ENCODE measurements around the gene FAF1. TPM values are rescaled to one million over a fixed set of nuclear protein-coding genes. Genes with fewer than 3 reads are reported as not detected.
A peak's percentile ranks its signal among the peaks of the same experiment; 100 is the strongest.

Gene FAF1
- total and polyA plus RNA-seq, 9 of the 15 experiments (the other 6 are each of a cell fraction or from before 2014, with no cell fraction given): 48.7 to 225 (median 118) TPM

DNA sequence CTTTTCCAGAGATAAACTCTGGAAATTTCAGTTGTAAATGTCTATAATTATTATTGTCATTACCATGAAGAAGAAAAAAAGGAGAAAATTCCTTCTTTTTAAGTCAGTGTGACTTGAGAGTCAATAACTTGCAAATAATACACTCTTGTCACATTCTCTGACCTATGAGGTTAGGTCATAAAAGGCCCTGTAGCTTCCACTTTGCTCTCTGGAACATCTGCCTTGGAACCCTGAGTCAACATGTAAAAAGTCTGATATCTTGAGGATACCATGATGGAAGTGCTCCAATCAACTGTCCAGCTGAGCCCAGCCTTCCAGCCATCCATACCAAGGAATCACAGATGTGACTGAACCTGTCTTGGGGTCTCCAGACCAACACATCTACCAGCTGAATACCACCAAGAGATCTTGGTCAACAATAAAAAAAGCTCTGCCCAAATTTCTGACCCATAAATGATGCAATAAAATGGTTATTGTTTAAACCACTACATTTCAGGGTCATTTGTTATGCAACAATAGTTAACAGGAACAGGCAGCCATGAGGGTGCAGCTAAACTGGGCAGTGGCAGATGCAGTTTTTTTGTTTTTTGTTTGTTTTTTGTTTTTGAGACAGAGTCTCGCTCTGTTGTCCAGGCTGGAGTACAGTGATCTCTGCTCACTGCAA, 547.1 kb downstream of the FAF1 start (continued):
- TF ChIP-seq, protein P1, sequence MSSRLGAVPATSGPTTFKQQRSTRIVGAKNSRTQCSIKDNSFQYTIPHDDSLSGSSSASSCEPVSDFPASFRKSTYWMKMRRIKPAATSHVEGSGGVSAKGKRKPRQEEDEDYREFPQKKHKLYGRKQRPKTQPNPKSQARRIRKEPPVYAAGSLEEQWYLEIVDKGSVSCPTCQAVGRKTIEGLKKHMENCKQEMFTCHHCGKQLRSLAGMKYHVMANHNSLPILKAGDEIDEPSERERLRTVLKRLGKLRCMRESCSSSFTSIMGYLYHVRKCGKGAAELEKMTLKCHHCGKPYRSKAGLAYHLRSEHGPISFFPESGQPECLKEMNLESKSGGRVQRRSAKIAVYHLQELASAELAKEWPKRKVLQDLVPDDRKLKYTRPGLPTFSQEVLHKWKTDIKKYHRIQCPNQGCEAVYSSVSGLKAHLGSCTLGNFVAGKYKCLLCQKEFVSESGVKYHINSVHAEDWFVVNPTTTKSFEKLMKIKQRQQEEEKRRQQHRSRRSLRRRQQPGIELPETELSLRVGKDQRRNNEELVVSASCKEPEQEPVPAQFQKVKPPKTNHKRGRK (tag; IDR thresholded peaks at IDR 0.05): no peak

DNA sequence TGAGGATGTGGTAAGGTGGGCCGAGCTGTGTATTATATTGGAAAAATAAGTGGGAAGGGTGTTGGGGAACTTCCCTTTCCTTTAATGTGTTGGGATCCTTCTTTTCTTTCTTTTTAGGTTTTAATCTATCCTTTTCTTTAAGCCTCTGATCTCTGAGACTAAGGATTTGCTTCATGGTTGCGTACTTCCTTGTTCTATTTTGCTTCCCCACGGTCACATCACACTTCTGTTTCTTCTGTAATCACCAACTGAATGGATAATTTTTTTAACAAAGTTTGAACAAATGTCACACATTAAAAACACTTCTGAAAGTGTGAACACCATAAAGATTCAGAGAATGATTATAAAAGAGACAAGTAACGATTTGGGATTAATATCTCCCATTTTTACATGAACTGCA, 554.3 kb downstream of the FAF1 start:
- no peaks in the 10 kb centered on the region for H3K36me3 ChIP-seq (ENCODE audit: control insufficient read depth, insufficient read depth, low read length)
- H4K20me1 ChIP-seq (replicated peaks; ENCODE audit: control insufficient read depth, insufficient read depth, low read length): no peaks in the 10 kb centered on the region
- no peak overlapping the region for H3K9ac ChIP-seq (ENCODE audit: insufficient read depth in 1 of 2, low read depth in 2 of 2, low read length in 2 of 2)
- H2AFZ ChIP-seq (ENCODE audit: low read depth, low read length): no peak overlapping the region
- WGBS (ENCODE audit: insufficient coverage, low coverage, missing lambda C conversion rate): 3% methylated on average over 4 of the region's 4 CpGs
- no peaks in the 10 kb centered on the region for H3K9me3 ChIP-seq (replicated peaks; ENCODE audit: control insufficient read depth, insufficient read depth, low read depth, low read length)
- DNase-seq (ENCODE audit: extremely low read depth in 1 of 4, low spot score in 3 of 4): no peak
- no peak overlapping the region for H3K27ac ChIP-seq (ENCODE audit: extremely low read depth, low read depth, low read length)
- no peak for ATAC-seq
- TF ChIP-seq ZNF41 (CRISPR knock-in tag; conservative IDR thresholded peaks at IDR 0.05) (peak; percentile 91), RBM22 (IDR thresholded peaks at IDR 0.05; ENCODE audit: low read depth, low read length, poor library complexity, severe bottlenecking) (no peak), TFAM (CRISPR knock-in tag; conservative IDR thresholded peaks at IDR 0.05) (no peak), ZNF316 (IDR thresholded peaks at IDR 0.05) (no peak), NFYB (IDR thresholded peaks at IDR 0.05; ENCODE audit: extremely low read depth, insufficient read length) (no peak), MTA1 (IDR thresholded peaks at IDR 0.05; ENCODE audit: borderline replicate concordance) (no peak)
- no peaks in the 10 kb centered on the region for H3K9me1 ChIP-seq (ENCODE audit: control insufficient read depth, insufficient read depth, low read length)
- intact Hi-C loops (cut with micrococcal nuclease) (no loop called here), in situ Hi-C loops (cut with MboI) (no loop called here)
- FAIRE-seq: no peak
- H3K79me2 ChIP-seq (ENCODE audit: control insufficient read depth, insufficient read depth, low read length): no peaks in the 10 kb centered on the region
- POLR2A ChIA-PET: interaction anchor here (0.6 kb wide), 1 partner anchor 179 kb away, joined by 3 read pairs; no protein-coding TSS in a partner anchor
- no peak overlapping the region for H3K4me3 ChIP-seq
- no peak overlapping the region for H3K4me2 ChIP-seq (ENCODE audit: insufficient read depth, low read length)
- CTCF ChIA-PET (ENCODE audit: low intra/inter-chr PET ratio): no interaction called here
- BruUV-seq (replicated peaks): no TSS peak
- no peaks in the 10 kb centered on the region; a peak in 1 of 5 replicates for H3K4me1 ChIP-seq (replicated peaks in 1 of 2; ENCODE audit: control insufficient read depth in 2 of 2, insufficient read depth in 2 of 2, low read length in 2 of 2)
- H3K27me3 ChIP-seq (ENCODE audit: control insufficient read depth in 2 of 2, insufficient read depth in 2 of 2, low read length in 2 of 2): no peaks in the 10 kb centered on the region; a peak in 1 of 5 replicates

All from K562 (cell line).